Sigmoid colon (tissue), 7 donors: Measurements from ENCODE around the gene HOXA6. TPM values are rescaled to one million over a fixed set of nuclear protein-coding genes. Genes with fewer than 3 reads are reported as not detected.

Source experiments
- DNase-seq: peaks from one replicate; pipeline ENCODE4 v3.0.0-alpha.2; 2019
- H3K27ac ChIP-seq, 4 donors: fragments of 200-600 bp; sonication (generic); one replicate each; pipeline ENCODE4 v1.5.1; 2016 to 2019; ENCODE audit warnings: mild to moderate bottlenecking in 1 of 4
- H3K27me3 ChIP-seq, 3 donors: fragments of 200-600 bp; sonication (generic); one replicate each; pipeline ENCODE4 v1.5.1; 2019; ENCODE audit warnings: mild to moderate bottlenecking in 1 of 3
- H3K36me3 ChIP-seq, 4 donors: fragments of 200-600 bp; sonication (generic); one replicate each; pipeline ENCODE4 v1.5.1; 2016 to 2019
- H3K4me1 ChIP-seq, 4 donors: fragments of 200-600 bp; sonication (generic); one replicate each; pipeline ENCODE4 v1.5.1; 2017 to 2019
- H3K4me3 ChIP-seq, 4 donors: fragments of 200-600 bp; sonication (generic); one replicate each; pipeline ENCODE4 v1.5.1; 2017 to 2019; ENCODE audit warnings: mild to moderate bottlenecking in 2 of 4, moderate library complexity in 1 of 4
- H3K9me3 ChIP-seq, 4 donors: fragments of 200-600 bp in 3 of 4; sonication (generic) in 3 of 4; one replicate each; pipeline versions ENCODE4 v1.5.1 to v1.6.1; 2013 to 2019
- CTCF ChIP-seq, 4 experiments: fragments of 450-650 bp in 3 of 4; fragments of 200-600 bp in 1 of 4; IDR thresholded peaks; one replicate each; pipeline ENCODE4 v1.5.1; 2016 to 2019; ENCODE audit warnings: antibody characterized with exemption in 4 of 4, mild to moderate bottlenecking in 3 of 4, moderate library complexity in 2 of 4
- EP300 ChIP-seq, 4 donors: sonication (generic); formaldehyde crosslinking; IDR thresholded peaks; one replicate each; pipeline ENCODE4 v1.6.1; 2017; ENCODE audit warnings: antibody characterized with exemption in 4 of 4
- POLR2A ChIP-seq, 2 donors: fragments of 450-650 bp; IDR thresholded peaks; one replicate each; pipeline ENCODE4 v1.6.1; 2016; ENCODE audit warnings: antibody characterized with exemption in 2 of 2, mild to moderate bottlenecking in 2 of 2, moderate library complexity in 2 of 2
- POLR2AphosphoS5 ChIP-seq, 4 donors: sonication (generic); formaldehyde crosslinking; IDR thresholded peaks; one replicate each; pipeline ENCODE4 v1.6.1; 2017; ENCODE audit warnings: antibody characterized with exemption in 4 of 4
- WGBS, 2 donors: extraction: QIAGEN DNeasy Blood & Tissue Kit; methylation state at CpG; one replicate each; pipeline ENCODE4 v1.1.7; 2013; 5-methylcytosine and 5-hydroxymethylcytosine counted together
- intact Hi-C: fragments of 100-400 bp; cut with DNase I; formaldehyde crosslinking; loops from one replicate; pipeline ENCODE4 v1.15.1; 2023
- polyA plus RNA-seq, 3 donors: library from polyadenylated mRNA; stranded (reverse); fragments of 200-250 nt; gene quantifications; one replicate each; pipeline ENCODE4 v1.2.3, GENCODE V29; 2013
- total RNA-seq, 4 donors: library from RNA; depleted of rRNA; stranded (reverse); fragments of >200 nt; gene quantifications; one replicate each; pipeline ENCODE4 v1.1.0, GENCODE V29; 2016
- donor health status: healthy with polysubstance abuse.
- donor health status: Bipolar disorder and iron deficiency.
- donor health status: healthy.

Gene HOXA6
- total and polyA plus RNA-seq, 7 donors, result 1.6 to 10.0 (median 4.5) TPM; not detected in 1

- DNase-seq, result peak; percentile 26
- intact Hi-C loops, result no loop called here
- Histone ChIP-seq H3K4me1 (peaks cover 0 to 60% (median 49%) of the 10 kb centered on the region in 4 donors), H3K36me3 (peaks cover 0 to 21% (median 0%) of the 10 kb centered on the region in 4 donors), H3K9me3 (no peaks in the 10 kb centered on the region), H3K4me3 (no peak overlapping the region), H3K27ac (peak overlapping the region; percentile 67 to 99 (median 92)), H3K27me3 (no peaks in the 10 kb centered on the region)
- no peak for TF ChIP-seq EP300 (IDR thresholded peaks at IDR 0.05)
- TF ChIP-seq CTCF (IDR thresholded peaks at IDR 0.05), result no peak
- TF ChIP-seq POLR2AphosphoS5 (IDR thresholded peaks at IDR 0.05), result no peak
- TF ChIP-seq POLR2A (IDR thresholded peaks at IDR 0.05), result no peak
- 14 to 58% methylated on average over 2 of the region's 2 CpGs for WGBS, 2 donors
Measured at GRCh38 chr7:27137640-27138315, 9.8 kb downstream of the HOXA6 start.

GRCh38 chr7:27134392-27134791 lies 13.2 kb downstream of the HOXA6 start:
- Histone ChIP-seq H3K4me3 (no peak overlapping the region), H3K27me3 (no peaks in the 10 kb centered on the region), H3K27ac (peak overlapping the region; percentile 55 to 99 (median 92)), H3K36me3 (peaks cover 0 to 4% (median 0%) of the 10 kb centered on the region in 4 donors), H3K4me1 (peaks cover 0 to 81% (median 60%) of the 10 kb centered on the region in 4 donors), H3K9me3 (no peaks in the 10 kb centered on the region)
- peak in 3 of 4 donors; percentile 37 to 65 (median 63) for TF ChIP-seq POLR2AphosphoS5 (IDR thresholded peaks at IDR 0.05)
- no peak for TF ChIP-seq EP300 (IDR thresholded peaks at IDR 0.05)
- TF ChIP-seq CTCF (IDR thresholded peaks at IDR 0.05), result no peak
- DNase-seq, result peak; percentile 85
- intact Hi-C loops, result no loop called here
- WGBS, 2 donors, result 5 to 18% methylated on average over 2 of the region's 2 CpGs

- no peaks in the 10 kb centered on the region for H3K9me3 ChIP-seq
- H3K27me3 ChIP-seq, result no peaks in the 10 kb centered on the region
- H3K27ac ChIP-seq, result peak overlapping the region; percentile 55 to 99 (median 92)
- peak; percentile 64 for DNase-seq
- no peaks in the 10 kb centered on the region for H3K36me3 ChIP-seq
- H3K4me1 ChIP-seq, result peaks cover 0 to 88% (median 66%) of the 10 kb centered on the region in 4 donors
- intact Hi-C loops, result no loop called here
- WGBS, 2 donors, result 16 to 61% methylated on average over 18 of the region's 18 CpGs
- no peak overlapping the region for H3K4me3 ChIP-seq
- TF ChIP-seq POLR2AphosphoS5 (IDR thresholded peaks at IDR 0.05), result peak in 1 of 4 donors; percentile 12
- no peak for TF ChIP-seq POLR2A (IDR thresholded peaks at IDR 0.05)
Measured at GRCh38 chr7:27133409-27134231, 14.0 kb downstream of the HOXA6 start.

- Histone ChIP-seq H3K4me3 (no peak overlapping the region), H3K36me3 (no peaks in the 10 kb centered on the region), H3K27me3 (no peaks in the 10 kb centered on the region), H3K27ac (peak overlapping the region; percentile 55 to 99 (median 92)), H3K4me1 (peaks cover 0 to 88% (median 68%) of the 10 kb centered on the region in 4 donors), H3K9me3 (no peaks in the 10 kb centered on the region)
- TF ChIP-seq EP300 (IDR thresholded peaks at IDR 0.05), result no peak
- TF ChIP-seq POLR2AphosphoS5 (IDR thresholded peaks at IDR 0.05), result no peak
- TF ChIP-seq POLR2A (IDR thresholded peaks at IDR 0.05), result no peak
- no peak for TF ChIP-seq CTCF (IDR thresholded peaks at IDR 0.05)
- WGBS, 2 donors, result 11 to 53% methylated on average over 6 of the region's 6 CpGs
- peak; percentile 6 for DNase-seq
- intact Hi-C loops, result no loop called here
Measured at GRCh38 chr7:27132978-27133377, 14.6 kb downstream of the HOXA6 start.

- DNase-seq, result no peak
- Histone ChIP-seq H3K27ac (peak overlapping the region in 3 of 4 donors; percentile 91 to 99 (median 93)), H3K27me3 (no peaks in the 10 kb centered on the region), H3K4me1 (peaks cover 0 to 88% (median 72%) of the 10 kb centered on the region in 4 donors), H3K36me3 (no peaks in the 10 kb centered on the region), H3K9me3 (no peaks in the 10 kb centered on the region), H3K4me3 (no peak overlapping the region)
- intact Hi-C loops, result no loop called here
- 28 to 69% methylated on average over 2 of the region's 2 CpGs for WGBS, 2 donors
- TF ChIP-seq POLR2A (IDR thresholded peaks at IDR 0.05) (no peak), CTCF (IDR thresholded peaks at IDR 0.05) (no peak), POLR2AphosphoS5 (IDR thresholded peaks at IDR 0.05) (no peak), EP300 (IDR thresholded peaks at IDR 0.05) (no peak)
Measured at GRCh38 chr7:27132214-27132613, 15.4 kb downstream of the HOXA6 start.
